Cardiac fibroblast (primary cell): Measurements from ENCODE around the gene HP1BP3.

Experiments
- DNase-seq, 2 donors: peaks; one replicate each; pipeline versions ENCODE4 v3.0.0 to v3.0.0-alpha.2; 2010; ENCODE audit warnings: low read depth in 2 of 2
- H3K4me3 ChIP-seq, 2 donors: replicated peaks in 1 of 2; 1 replicate in 1 of 2; 2 replicates in 1 of 2; pipeline ENCODE4 v1.5.1; 2011; ENCODE audit warnings: low read depth in 2 of 2, low read length in 2 of 2, mild to moderate bottlenecking in 2 of 2, moderate library complexity in 1 of 2
- TF ChIP-seq, protein P1 (sequence below): IDR thresholded peaks from one replicate; pipeline ENCODE4 v1.5.1; 2011; ENCODE audit warnings: low read depth, mild to moderate bottlenecking, low read length, inconsistent platforms

HP1BP3 gene, protein sequence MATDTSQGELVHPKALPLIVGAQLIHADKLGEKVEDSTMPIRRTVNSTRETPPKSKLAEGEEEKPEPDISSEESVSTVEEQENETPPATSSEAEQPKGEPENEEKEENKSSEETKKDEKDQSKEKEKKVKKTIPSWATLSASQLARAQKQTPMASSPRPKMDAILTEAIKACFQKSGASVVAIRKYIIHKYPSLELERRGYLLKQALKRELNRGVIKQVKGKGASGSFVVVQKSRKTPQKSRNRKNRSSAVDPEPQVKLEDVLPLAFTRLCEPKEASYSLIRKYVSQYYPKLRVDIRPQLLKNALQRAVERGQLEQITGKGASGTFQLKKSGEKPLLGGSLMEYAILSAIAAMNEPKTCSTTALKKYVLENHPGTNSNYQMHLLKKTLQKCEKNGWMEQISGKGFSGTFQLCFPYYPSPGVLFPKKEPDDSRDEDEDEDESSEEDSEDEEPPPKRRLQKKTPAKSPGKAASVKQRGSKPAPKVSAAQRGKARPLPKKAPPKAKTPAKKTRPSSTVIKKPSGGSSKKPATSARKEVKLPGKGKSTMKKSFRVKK

DNA sequence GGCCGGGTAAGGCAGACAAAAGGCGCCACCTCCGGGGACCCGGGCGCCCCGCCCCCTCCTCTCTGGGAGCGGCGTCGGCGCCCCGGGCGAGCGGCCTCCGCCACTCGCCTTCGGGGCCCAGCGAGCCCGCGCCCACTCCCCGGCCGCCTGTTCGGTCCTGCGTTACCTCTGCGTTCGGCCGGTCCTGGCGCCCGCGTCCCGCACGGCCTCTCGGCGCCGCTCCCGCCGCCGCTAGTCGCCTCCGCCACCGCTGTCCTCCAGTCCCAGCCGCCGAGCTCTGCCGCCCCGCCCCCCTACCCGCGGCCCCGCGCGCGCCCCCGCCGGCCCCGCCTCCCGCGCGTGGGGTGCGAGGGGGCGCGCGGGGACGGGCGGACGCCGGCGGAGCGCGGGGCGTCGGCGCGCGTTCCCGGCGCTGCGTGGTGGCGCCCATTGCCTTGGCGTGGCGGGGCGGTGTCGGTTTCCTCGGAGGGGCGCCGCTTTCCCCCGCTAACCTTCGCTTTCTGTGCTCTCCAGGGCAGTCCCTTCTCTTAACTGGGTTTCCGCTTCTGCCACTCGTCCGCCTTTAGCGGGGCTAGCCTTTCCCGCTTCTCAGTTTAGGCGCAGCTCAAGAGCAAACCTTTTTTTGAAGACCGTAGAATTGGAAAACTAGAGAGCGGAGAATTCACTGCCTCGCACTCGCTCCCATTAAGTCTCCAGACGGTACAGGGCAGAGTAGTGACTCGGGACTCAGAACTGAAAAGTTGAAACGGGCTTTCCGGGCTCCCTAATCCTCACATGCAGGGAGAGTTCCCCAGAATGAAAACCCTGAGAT lies at the start of gene HP1BP3:
Gene HP1BP3 (minus strand): TSS at position 279 of the 811 bp plus-strand sequence. CDS start 6,867 bp downstream, outside the sequence.
- DNase-seq: peak; percentile 65 to 77
- TF ChIP-seq, protein P1, sequence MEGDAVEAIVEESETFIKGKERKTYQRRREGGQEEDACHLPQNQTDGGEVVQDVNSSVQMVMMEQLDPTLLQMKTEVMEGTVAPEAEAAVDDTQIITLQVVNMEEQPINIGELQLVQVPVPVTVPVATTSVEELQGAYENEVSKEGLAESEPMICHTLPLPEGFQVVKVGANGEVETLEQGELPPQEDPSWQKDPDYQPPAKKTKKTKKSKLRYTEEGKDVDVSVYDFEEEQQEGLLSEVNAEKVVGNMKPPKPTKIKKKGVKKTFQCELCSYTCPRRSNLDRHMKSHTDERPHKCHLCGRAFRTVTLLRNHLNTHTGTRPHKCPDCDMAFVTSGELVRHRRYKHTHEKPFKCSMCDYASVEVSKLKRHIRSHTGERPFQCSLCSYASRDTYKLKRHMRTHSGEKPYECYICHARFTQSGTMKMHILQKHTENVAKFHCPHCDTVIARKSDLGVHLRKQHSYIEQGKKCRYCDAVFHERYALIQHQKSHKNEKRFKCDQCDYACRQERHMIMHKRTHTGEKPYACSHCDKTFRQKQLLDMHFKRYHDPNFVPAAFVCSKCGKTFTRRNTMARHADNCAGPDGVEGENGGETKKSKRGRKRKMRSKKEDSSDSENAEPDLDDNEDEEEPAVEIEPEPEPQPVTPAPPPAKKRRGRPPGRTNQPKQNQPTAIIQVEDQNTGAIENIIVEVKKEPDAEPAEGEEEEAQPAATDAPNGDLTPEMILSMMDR: no peak
- H3K4me3 ChIP-seq: peak within 1 kb of the TSS; percentile 87 to 98

DNA sequence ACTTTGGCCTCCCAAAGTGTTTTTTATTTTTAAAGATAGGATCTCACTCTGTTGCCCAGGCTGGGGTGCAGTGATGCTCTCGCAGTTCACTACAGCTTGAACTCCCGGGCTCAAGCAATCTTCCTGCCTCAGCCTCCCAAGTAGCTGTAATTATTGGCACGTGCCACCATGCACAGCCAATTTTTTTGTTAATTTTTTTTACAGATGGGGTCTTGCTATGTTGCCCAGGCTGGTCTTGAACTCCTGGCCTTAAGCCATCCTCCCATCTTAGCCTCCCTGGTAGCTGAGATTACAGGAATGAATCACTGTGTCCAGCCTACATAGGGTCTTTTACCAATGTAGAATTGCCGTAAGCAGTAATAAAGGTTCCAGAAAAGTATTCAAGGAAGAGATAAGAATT lies 49.1 kb upstream of the HP1BP3 start:
- DNase-seq: no peak
- H3K4me3 ChIP-seq: no peak overlapping the region
- TF ChIP-seq, protein P1: no peak

DNA sequence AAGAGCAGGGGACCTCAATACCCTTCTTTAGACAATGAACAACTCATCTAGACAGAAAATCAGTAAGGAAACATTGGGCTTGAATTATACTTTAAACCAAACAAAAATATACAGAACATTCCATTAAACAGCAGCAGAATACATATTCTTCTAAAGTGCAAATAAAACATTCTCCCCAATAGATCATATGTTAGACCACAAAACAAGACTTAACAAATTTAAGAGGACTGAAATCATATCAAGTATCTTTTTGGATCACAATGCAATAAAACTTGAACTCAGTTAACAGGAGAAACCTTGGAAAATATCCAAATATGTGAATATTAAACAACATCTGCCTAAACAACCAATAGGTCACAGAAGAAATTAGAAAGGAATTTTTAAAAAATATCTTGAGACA lies 47.7 kb upstream of the HP1BP3 start:
- DNase-seq: no peak
- TF ChIP-seq, protein P1: no peak

DNA sequence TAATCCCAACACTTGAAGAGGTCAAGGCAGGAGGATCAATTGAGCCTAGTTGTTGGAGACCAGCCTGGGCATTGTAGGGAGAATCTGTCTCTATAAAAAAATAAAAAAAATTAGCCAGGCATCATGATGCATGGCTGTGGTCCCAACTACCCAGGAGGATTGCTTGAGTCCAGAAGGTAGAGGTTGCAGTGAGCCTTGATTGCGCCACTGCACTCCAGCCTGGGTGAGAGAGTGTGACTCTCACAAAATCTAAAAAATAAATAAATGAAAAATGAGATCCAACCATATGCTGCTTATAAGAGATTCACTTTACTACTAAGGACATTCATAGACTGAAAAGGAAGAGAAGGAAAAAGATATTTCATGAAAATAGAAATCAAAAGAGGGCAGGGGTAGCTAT lies 47.1 kb upstream of the HP1BP3 start:
- TF ChIP-seq, protein P1: no peak

More for the DNA sequence above, 47.7 kb upstream of the HP1BP3 start:
- no peak overlapping the region for H3K4me3 ChIP-seq

DNA sequence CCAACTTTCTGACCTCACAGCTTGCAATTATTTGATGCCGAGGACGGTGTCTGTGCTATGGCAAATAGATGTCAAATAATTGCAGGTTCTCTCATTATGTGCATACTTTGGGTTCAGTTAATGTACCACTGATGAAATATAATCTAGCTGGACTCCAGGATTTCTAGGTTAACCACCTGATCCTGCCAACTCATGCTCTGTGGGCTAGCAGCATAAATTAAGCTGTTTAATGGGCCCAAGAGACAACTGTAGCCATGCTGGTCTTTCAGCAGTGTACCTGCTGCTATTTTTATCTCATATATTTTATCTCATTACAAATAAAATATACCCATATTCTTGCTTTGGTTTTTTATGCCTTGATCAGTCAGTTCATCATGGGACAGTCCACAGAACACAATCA lies 43.3 kb upstream of the HP1BP3 start:
- no peak for DNase-seq
- H3K4me3 ChIP-seq: no peak overlapping the region
- TF ChIP-seq, protein P1: no peak

More for the DNA sequence above, 47.1 kb upstream of the HP1BP3 start:
- no peak overlapping the region for H3K4me3 ChIP-seq
- no peak for DNase-seq

DNA sequence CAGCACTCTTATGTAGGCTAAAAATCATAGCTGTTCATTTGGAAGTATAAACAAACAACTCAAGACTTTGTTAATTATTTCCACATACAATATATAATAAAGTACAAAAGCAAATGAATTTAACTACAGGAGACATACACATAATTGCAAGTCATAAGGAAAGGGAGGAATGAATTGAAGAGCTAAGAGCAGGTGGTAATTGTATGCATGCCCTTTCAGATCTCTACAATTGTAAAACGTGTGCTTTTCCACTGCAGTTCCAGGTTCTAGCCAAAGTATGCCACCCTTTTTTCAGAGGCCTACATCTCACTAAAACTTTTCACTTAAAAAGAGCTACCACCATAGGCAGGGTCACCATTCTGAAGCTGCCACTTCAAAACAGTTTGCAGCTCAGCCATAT lies 42.8 kb upstream of the HP1BP3 start:
- no peak overlapping the region for H3K4me3 ChIP-seq
- TF ChIP-seq, protein P1: no peak
- no peak for DNase-seq
